VCaP (cell line): ENCODE results near the gene CNN1.

Experiments used
- H3K27ac ChIP-seq: fragments of 450-650 bp; 2 replicates; pipeline ENCODE4 v1.5.1; 2017
- CTCF ChIP-seq: fragments of 450-650 bp; conservative IDR thresholded peaks from 2 replicates; pipeline ENCODE4 v1.5.1; 2017; ENCODE audit warnings: mild to moderate bottlenecking, moderate library complexity

CNN1 gene

GRCh38 chr19:11550265-11550664, 11.6 kb downstream of the CNN1 start:
- H3K27ac ChIP-seq, result no peak overlapping the region

DNA sequence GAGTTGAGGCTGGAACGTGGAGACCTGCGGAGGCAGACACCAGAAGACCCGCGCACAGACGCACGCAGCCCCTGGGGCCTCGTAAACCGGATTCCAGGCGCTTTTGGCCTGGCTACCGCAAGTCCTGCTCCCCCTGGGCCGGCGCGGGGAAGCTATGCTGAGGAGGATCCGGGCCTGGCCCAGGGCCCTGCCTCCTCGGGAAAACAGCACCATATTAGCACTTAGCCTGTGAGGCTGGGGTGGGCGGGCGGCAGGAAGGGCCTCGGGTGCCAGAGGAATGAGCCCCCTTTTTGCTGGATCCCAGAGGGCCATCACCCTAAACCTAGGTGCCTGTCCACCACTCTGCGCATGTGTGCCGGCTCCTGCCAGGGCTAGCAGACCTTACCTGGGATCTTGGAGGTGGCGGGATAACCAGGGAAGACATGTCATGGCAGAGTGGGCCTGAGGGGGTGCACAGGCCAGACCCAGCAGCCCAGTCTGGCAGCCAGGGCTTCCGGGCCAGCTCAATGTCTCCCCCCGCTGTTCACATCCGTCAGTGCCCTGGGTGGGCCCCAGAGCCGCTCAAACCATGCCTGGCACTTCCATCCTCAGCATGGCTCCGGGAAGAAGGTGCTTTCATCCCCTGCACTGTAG, 13.1 kb downstream of the CNN1 start:
- no peak overlapping the region for H3K27ac ChIP-seq
- peak; percentile 37; the same call in 1 of the 2 replicates for TF ChIP-seq CTCF

More at GRCh38 chr19:11550265-11550664, 11.6 kb downstream of the CNN1 start:
- no peak for TF ChIP-seq CTCF

GRCh38 chr19:11552666-11553372, 14.2 kb downstream of the CNN1 start:
- no peak overlapping the region for H3K27ac ChIP-seq
- no peak for TF ChIP-seq CTCF

DNA sequence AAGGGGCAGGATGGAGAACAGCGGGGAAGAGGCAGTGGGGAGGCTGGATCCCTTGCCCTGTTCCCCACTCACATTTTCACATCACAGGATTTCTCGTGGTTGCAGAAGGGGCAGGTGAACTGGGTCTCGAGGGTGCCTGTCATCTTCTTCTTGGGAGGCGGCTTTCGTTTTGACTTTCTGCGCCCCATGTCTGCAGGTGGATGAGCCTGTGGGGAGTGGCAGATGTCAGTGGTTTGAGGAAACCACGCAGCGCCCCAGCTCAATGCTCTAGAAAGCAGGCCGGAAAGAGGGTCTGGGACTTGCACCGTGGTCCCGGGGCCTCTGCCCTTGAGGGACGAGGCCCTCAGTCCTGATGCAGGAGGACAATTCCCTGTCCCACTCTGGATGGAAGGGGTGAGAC, 15.5 kb downstream of the CNN1 start:
- no peak for TF ChIP-seq CTCF
- no peak overlapping the region for H3K27ac ChIP-seq

DNA sequence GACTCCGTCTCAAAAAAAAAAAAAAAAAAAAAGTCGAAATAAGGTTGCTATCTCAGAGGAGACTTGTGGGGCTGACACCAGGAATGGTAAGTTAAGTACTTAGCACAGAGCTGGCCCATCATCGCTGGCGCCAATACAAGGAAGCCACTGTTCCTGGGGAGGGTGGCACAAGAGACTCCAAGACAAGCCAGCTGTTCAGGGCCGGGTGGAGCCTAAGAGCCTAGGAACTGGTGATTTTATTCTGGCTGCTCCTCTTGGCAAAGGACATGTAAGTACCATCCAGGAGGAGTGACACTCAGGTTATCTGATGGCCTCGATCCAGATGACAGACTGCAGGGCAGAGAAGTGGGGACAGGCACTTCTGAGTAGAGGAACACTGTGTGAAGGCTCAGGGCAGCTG, 16.6 kb downstream of the CNN1 start:
- no peak for TF ChIP-seq CTCF
- H3K27ac ChIP-seq, result no peak overlapping the region

GRCh38 chr19:11556634-11557420, 18.2 kb downstream of the CNN1 start:
- H3K27ac ChIP-seq, result no peak overlapping the region
- TF ChIP-seq CTCF, result no peak
